Suprapubic skin (tissue), 4 donors: ENCODE measurements around the gene TFPI.

Source experiments
- EP300 ChIP-seq: sonication (generic); formaldehyde crosslinking; IDR thresholded peaks from one replicate; pipeline ENCODE4 v1.6.1; 2017; ENCODE audit warnings: antibody characterized with exemption
- POLR2A ChIP-seq, 2 donors: fragments of 450-650 bp; IDR thresholded peaks; one replicate each; pipeline ENCODE4 v1.6.1; 2017; ENCODE audit warnings: antibody characterized with exemption in 2 of 2, mild to moderate bottlenecking in 2 of 2, moderate library complexity in 2 of 2
- POLR2AphosphoS5 ChIP-seq, 3 donors: sonication (generic); formaldehyde crosslinking; IDR thresholded peaks; one replicate each; pipeline ENCODE4 v1.6.1; 2017; ENCODE audit warnings: antibody characterized with exemption in 3 of 3
- TF ChIP-seq, protein P1 (sequence below), 2 donors: fragments of 200-600 bp in 1 of 2; fragments of 450-650 bp in 1 of 2; sonication (generic) in 1 of 2; IDR thresholded peaks; one replicate each; pipeline ENCODE4 v1.5.1; 2016 to 2019; ENCODE audit warnings: antibody characterized with exemption in 2 of 2, mild to moderate bottlenecking in 1 of 2, moderate library complexity in 1 of 2

DNA sequence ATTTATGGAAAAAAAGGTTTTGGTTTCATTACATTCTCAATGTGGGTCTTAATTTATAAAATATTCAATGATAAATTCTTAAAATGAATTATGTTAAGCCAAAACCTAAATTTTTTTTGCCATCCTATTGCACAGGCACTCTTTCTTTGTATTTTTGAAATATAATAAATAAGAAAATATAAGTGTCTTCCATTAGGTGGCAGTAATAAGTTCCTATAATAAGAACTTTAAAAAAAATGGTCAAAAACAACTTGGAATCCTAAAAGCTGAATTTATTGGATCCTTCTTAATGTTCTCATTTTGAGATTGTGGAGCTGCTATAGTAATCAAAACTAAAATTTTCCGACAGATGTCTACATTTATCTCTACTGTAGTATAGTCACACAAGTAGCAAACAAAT lies 111.9 kb downstream of the TFPI start:
- TF ChIP-seq, protein P1, sequence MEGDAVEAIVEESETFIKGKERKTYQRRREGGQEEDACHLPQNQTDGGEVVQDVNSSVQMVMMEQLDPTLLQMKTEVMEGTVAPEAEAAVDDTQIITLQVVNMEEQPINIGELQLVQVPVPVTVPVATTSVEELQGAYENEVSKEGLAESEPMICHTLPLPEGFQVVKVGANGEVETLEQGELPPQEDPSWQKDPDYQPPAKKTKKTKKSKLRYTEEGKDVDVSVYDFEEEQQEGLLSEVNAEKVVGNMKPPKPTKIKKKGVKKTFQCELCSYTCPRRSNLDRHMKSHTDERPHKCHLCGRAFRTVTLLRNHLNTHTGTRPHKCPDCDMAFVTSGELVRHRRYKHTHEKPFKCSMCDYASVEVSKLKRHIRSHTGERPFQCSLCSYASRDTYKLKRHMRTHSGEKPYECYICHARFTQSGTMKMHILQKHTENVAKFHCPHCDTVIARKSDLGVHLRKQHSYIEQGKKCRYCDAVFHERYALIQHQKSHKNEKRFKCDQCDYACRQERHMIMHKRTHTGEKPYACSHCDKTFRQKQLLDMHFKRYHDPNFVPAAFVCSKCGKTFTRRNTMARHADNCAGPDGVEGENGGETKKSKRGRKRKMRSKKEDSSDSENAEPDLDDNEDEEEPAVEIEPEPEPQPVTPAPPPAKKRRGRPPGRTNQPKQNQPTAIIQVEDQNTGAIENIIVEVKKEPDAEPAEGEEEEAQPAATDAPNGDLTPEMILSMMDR (IDR thresholded peaks at IDR 0.05) = no peak
- TF ChIP-seq POLR2A (IDR thresholded peaks at IDR 0.05) = no peak
- no peak for TF ChIP-seq POLR2AphosphoS5 (IDR thresholded peaks at IDR 0.05)
- no peak for TF ChIP-seq EP300
